VCaP (cell line): Measurements from ENCODE around the gene LRRC70.

ENCODE experiments used
- H3K27ac ChIP-seq: fragments of 450-650 bp; 2 replicates; pipeline ENCODE4 v1.5.1; 2017
- TF ChIP-seq, protein P1 (sequence below): fragments of 450-650 bp; conservative IDR thresholded peaks from 2 replicates; pipeline ENCODE4 v1.5.1; 2017; ENCODE audit warnings: mild to moderate bottlenecking, moderate library complexity

LRRC70 gene

DNA sequence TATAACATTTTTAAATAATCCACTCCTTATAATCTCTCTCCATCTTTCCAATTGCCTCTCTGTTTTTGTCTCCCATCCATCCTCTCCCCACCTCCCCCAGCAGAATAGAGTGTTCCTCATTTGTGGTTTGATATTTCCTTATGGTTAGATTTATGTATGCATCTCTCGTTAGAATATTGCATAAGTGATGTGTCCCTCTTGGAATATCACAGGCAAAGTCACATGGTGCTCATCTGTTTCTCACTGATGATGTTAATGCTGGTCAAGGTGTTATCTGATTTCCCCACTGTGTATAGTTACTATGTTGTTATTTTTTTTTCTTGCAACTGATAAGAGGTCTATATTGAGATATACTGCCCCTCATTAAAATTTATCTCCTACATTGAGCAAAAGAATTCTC is 3.1 kb upstream of the LRRC70 start:
- TF ChIP-seq, protein P1, sequence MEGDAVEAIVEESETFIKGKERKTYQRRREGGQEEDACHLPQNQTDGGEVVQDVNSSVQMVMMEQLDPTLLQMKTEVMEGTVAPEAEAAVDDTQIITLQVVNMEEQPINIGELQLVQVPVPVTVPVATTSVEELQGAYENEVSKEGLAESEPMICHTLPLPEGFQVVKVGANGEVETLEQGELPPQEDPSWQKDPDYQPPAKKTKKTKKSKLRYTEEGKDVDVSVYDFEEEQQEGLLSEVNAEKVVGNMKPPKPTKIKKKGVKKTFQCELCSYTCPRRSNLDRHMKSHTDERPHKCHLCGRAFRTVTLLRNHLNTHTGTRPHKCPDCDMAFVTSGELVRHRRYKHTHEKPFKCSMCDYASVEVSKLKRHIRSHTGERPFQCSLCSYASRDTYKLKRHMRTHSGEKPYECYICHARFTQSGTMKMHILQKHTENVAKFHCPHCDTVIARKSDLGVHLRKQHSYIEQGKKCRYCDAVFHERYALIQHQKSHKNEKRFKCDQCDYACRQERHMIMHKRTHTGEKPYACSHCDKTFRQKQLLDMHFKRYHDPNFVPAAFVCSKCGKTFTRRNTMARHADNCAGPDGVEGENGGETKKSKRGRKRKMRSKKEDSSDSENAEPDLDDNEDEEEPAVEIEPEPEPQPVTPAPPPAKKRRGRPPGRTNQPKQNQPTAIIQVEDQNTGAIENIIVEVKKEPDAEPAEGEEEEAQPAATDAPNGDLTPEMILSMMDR, result no peak
- H3K27ac ChIP-seq, result peak overlapping the region; percentile 40; the same call in 1 of the 2 replicates

DNA sequence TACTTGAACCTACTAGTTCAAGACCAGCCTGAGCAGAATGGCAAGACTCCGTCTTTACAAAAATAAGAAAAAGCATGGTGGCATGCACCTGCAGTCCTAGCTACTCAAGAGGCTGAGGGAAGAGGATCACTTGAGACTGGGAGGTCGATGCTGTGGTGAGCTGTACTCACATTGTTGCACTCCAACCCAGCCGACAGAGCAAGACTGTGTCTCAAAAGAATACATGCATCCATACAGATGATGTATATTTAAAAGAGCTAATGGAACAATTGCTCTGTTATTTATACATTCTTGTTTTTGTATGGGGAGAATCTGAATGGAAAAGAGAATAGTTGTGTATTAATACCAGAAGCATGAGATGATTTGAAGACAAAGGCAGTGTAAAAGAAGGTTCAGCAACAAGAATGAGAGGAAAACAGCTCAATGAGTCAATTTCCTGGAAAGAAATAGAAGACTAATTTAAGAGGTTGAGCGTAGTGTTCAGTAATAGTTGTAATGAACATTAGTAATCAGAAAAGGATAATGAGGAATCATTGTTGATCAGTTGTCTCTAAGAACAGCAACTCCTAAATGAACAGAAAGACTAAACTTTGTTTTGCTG is 1.9 kb upstream of the LRRC70 start:
- TF ChIP-seq, protein P1, result no peak
- peak overlapping the region; percentile 40 for H3K27ac ChIP-seq

DNA sequence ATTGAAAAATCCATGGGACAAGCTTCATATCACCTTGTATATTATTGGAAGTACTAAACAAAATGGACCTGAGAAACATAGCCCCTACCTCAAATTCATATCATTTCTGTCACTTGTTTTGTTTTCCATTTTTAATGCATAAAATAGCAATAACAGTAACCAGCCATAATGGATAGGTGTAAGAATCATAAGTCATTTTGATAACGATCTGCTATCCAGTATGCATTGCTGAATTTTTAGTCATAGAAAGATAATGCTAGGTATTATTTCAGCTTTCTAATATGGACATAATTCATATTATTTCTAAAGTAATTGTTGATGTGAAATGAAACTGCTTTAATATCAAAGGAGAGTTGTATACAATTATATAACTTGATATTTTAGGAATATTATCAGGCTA is 1.1 kb upstream of the LRRC70 start:
- TF ChIP-seq, protein P1, result no peak
- no peak overlapping the region for H3K27ac ChIP-seq

DNA sequence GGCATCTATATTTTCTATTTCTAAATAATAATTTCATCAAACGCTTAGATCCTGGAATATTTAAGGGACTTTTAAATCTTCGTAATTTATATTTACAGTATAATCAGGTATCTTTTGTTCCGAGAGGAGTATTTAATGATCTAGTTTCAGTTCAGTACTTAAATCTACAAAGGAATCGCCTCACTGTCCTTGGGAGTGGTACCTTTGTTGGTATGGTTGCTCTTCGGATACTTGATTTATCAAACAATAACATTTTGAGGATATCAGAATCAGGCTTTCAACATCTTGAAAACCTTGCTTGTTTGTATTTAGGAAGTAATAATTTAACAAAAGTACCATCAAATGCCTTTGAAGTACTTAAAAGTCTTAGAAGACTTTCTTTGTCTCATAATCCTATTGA is 1.1 kb downstream of the LRRC70 start:
- TF ChIP-seq, protein P1, result no peak
- no peak overlapping the region for H3K27ac ChIP-seq

DNA sequence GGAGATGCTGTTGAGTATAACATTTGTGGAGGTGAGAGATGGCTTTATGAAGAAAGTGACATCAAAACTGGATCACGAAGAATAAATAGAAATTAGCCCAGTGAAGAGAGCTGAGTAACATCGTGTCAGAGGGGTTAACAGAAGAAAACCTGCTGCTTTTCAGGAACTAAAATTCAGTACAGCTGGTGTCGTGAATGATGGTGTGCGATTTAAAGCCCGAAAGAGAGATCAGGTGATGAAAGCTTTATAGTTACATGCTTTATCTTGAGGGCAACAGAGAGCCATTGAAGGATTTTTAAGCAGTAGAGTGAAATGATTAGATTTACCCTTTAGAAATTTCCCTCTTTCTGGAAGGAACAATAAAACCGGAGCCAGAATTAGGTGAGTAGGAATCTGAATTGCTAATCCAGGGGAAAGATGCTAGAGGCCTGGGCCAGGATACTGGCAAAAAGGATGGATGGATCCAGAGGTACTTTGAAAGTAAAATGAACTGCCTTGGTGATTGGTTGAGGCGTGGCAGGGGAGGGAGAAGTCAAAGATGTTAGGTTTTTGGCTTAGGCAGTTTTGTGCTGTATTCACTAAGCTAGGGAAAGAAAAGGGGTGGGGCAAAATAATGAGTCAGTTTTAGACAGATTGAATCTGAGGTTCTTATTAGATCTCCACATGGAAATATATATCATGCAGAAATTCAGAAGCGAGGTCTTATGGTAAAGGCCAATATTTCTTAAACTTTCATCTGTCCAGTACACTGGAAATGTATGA is 3.4 kb downstream of the LRRC70 start:
- TF ChIP-seq, protein P1, result no peak

DNA sequence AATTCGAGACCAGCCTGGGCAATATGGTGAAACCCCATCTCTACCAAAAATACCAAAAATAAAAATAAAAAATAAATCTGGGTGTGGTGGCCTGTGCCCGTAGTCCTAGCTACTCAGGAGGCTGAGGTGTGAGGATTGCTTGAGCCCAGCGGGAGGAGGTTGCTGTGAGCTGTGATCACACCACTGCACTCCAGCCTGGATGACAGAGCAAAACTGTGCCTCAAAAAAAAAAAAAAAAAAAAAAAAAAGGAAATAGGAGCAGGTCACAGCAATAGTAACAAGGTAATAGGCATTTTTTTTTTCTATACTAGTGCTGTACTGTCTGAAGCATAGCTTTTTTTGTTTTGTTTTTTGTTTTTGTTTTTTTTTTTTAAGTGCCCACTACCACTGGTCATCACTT is 5.8 kb downstream of the LRRC70 start:
- TF ChIP-seq, protein P1, result no peak

More for the DNA sequence above, 3.4 kb downstream of the LRRC70 start:
- no peak overlapping the region for H3K27ac ChIP-seq

DNA sequence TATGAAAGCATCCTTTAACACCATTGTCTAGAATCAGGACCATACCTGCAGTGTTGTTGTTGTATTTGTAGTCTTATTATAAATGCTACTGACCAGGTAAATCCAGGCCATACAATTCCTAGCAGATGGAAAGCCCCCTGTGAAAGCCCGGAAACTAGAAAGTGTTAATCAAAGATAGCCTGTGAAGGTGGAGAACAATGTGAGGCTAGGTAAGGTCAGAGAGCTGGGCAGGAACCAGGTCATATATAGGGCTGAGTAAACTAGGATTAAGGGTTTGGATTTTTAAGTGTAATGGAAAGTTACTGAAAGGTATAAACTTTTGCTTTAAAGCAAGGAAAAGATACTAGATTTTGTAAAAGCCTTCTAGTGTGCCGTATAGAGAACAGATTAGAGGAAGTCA is 6.7 kb downstream of the LRRC70 start:
- TF ChIP-seq, protein P1, result no peak
- no peak overlapping the region for H3K27ac ChIP-seq

More for the DNA sequence above, 5.8 kb downstream of the LRRC70 start:
- no peak overlapping the region for H3K27ac ChIP-seq
